ENCODE measurements around the gene ADD3. TPM values are rescaled to one million over a fixed set of nuclear protein-coding genes. Genes with fewer than 3 reads are reported as not detected.

ADD3 gene
- total RNA-seq, 1 experiment from 2014 or later: 152 TPM

DNA sequence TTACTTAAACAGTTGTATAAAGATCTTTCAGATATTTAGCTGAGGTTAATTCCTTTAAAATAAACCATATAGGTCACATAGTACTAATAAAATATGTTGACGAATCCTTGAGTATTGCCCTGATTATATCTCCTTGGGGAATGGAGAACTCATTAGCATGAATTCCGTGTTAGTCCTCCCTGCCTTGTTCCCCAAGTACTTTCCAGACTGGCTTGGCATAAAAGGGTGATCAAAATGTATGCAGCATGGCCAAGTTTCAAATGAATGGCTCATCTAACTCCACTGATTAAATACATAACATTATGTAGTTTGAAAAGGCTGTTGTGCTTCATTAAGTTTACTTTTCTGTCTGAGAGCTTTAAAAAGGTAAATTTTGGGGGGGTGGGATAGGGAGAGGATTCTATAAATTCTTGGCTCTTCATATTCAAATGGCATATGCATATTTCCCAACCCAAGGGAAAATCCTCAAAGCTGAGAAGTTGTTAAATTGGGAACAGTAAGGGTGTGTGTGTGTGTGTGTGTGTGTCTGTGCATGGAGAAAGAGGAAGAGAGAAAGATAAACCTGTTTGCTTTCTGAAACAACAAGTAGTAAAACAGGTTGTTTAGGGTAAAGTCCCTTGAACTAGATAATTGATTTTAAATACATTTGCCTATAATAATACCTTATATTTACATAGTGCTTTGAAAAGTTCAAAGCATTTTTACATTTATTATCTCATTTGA is 4.8 kb upstream of the ADD3 start:
- DNase-seq (ENCODE audit: low read depth): no peak

DNA sequence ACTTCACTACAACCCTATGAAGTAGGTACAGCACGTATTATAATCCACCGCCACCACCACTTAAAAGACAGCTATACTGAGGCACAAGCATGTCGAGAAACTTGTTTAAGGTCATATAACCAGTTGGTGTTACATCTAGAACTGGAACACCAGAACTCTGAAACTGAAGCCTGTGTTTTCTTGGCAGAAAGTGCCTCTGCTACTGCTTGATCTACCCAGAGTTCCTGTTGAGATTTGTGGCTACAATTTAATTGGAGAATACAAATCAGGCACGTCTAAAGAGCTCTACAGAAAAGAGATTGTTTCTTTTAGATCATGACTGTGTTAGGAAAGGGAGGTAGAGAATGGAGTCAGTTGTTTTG is 4.3 kb upstream of the ADD3 start:
- DNase-seq (ENCODE audit: low read depth): no peak

DNA sequence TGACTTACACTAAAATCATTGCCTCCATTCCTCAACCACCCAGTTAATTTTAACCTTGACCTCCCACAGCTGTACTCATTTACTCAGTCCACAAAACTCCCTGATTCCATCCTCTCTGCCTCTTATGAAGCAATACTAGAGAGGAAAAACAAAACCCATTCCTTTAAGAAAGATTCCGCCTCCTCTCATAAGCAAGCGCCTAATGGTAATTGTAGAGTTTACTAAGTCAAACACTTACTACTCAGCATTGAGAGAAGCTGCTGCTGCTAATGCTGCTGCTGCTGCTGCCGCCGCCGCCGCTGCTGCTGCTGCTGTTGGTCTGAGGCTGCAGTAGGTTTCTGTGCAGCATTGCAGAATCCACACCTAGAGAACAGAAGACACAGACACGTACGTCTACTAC is 2.1 kb upstream of the ADD3 start:
- DNase-seq (ENCODE audit: low read depth): no peak

DNA sequence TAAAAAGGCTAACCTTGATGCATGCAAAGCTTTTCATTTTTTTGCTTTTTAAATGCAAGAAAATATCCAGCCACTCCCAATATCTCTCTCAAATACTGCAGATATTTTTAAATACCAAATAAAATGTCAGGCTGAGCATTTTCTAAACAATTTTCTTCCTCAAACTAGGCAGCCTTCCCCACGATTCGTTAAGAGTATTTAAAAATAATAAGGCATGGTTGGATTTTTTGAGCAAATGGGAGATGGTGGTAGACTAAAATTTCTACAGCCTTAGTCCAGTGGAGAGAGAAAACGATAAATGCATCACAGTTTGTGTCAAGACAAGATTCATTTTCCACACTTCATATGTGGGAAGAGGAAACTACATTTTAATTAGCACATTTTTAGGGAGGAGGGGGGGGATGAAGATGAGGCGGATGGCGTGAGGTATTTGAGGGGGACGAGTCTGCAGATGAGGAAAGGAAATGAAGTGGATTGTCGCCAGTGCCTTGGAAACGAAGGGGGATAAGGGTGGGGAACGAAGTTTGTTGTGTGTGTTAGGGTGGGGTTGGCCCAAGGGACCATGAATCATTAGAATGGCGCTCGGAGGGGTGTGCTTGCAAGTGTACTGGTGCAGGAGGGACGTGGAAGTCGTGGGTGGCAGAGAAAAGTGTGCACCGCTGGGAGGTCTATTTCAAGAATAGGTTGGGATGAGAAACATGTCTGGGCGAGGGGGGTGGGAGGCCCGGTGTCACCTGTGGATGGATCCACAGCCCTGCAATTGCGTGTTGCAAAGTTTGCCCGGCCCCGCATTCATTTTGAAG is 1.2 kb upstream of the ADD3 start:
- no peak for DNase-seq (ENCODE audit: low read depth)

DNA sequence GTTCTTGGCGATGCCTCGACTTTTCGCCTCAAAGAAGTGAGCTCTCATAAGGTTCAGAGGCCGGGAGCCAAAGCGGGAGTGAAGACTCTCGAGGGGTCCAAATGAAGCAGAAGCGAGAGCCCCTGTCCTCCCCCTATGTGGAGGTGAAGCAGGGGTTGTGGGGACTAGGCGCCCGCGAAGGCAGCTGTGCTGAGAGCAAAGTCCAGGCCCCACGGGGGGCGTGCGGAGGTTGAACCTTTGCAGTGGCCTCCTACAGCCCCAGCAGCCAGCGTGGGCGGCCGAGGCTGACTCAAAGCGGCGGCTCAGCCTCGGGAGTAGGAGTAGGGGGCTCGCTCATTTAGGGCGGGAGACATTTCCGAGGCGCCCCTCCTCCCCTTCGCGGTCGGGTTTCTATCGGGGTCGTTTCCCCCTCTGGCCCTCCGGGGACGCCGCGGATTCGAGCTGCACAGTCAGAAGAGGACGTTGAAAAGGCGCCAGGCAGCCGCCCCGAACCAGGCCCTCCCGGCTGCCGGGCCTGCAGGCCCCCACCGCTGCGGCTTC is 553 bp upstream of the ADD3 start:
- no peak for DNase-seq (ENCODE audit: low read depth)

DNA sequence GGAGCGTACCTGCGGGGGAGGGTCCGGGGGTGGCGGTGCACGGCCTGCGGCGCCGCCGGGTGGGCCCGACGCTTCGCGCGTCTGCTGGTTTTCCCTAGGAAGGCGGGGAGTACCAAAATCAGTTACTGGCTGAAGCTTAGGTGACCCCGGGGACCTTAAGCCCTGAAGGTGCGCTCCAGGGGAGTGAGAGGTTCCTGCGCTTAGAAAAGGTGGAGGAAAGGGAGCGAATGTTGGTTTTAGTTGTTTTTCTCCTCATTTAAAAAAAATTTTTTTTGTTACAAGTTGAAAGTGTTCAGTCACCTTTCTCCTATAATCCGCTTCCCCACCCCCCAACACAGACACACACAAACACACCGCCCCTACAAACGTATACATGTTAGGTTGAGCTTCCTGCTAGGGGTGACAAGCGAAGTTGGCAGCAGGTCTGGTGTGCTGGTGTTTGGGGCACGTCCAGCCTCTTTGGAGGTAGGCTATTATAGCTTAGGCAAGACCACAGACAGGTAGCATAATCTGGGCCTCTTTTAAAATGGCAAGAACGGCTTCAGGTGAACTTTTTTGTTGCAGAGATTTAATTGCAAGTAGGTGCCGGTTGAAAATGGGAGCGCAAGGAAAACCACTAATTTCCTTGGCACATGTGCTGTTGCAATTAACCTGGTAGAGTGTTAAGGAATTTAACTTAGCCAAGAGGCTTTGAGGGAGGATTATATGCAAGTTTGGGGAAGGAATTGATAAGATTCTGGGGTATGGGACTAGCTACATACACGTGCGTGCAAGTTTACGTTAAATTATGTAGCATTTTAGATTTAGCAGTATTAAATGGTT is 945 bp downstream of the ADD3 start:
- peak; percentile 54 for DNase-seq (ENCODE audit: low read depth)

DNA sequence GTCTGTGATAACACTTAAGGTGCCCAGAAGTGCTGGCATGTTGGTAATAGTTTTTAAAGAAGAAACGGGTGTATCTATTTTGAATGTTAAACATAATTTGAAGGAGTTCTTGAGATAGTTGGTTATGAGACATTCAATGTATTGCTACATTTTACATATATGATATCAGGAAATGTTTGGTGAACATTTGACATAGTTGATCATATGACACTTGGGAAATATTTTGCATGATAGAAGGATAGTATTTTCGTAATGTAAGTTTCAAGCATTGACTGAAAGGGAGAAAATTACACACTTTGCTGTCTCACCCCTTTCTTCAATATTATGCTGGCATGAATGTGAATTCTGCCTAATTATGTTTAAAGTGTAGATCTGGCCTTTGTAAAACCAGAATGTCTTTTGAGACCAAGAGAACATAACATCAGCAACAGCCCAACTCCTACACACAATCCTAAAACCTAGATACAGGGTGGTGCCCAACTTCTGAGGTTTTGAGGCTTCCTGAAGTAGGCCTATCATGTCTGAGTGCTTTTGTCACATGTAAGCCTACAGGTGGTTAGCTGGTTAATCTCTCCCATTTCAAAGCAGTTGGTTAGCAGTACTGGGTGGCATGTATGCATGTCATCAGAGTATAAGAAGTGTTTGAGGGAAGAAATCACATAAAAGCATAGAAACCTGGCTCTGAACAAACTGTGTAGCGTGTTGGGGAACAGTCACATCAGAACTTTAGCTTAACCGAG is 2.1 kb downstream of the ADD3 start:
- no peak for DNase-seq (ENCODE audit: low read depth)

DNA sequence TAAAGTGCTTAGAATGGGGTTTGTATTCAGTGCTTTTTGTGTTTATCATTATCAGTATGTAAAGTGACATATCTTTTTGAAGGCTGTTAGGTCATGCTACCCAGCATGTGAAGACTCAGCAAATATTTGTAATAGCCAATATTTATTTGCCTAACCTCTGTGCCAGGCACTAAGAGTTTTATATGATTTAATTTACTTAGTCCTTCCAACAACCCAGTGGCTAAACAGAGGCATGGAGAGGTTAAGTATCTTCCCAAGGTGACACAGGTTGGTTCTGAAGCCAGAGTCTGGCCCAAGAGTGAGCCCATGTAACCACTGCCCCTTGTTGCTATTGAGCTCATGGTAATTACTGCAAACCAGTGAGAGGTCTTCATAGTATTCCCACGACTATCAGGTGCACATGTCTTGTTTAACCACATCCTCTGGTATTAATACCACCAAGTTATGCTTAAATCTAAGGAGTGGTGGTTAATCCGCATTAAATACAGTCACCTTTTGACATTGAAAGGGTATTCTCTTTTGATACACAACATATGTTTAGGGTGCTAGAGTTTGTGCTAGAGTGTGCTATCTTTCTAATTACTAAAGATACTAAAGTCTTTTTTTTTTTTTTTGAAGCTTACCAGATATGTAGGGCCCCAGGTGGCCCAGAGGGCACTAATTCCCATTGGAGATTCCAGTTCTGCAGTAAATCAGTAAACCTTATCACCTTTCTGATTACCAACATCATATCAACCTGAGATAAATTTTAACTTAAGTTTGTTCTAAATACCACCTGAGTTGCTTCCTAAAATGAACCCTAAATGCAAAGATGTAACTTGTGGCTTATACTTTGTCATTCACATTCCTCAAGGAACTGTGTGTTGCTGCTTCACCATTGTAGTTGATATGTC is 2.9 kb downstream of the ADD3 start:
- DNase-seq (ENCODE audit: low read depth): peak; percentile 31

DNA sequence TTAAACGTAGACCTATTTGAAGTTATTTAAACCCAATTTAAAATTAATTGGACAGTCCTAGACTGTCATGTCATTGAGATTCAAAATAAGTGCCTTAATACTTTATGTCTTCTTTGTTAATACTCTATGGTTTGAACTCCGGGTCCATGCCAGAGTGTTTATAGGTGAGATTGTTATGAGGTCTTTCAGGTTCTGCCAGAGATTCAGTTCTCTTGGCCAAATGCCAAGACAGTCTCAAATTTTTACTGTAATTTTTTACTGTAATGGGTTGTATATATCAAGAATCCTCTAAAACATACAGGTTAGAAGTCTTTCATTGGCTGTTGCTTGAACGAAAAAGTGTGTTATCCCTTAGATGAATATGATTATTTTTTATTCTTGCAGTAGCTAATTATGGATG is 3.9 kb downstream of the ADD3 start:
- DNase-seq (ENCODE audit: low read depth): no peak

DNA sequence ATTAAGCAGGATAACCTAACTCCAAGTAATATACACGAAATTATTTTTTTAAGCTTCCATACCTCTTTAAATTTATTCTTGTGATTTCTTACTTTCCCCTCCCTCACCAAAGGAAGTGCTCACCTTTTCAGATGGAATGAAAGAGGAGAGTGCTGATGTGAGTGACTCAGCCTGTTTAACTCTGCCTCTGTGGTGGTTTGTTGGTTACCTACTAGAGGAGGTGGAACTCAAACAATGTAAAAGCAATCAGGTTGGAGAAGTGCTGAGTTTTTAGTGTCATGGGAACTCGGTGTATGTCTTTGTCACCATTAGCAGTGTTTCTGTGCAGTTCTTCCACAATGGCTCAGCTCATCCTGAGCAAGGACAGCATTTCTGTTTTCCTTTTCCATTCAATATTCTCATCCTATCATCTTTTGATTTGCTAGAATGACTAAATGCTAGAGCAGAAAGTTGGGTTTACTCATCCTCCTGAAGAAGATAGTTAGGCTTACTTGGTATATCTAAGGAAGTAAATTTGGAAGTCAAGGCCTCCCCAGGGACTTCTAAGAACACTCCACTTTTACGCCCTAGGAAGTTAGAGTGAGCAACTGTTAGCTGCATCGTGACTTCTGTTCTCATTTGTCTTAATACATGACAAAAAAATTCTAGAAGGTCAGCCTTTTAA is 6.0 kb downstream of the ADD3 start:
- peak; percentile 57 for DNase-seq (ENCODE audit: low read depth)

DNA sequence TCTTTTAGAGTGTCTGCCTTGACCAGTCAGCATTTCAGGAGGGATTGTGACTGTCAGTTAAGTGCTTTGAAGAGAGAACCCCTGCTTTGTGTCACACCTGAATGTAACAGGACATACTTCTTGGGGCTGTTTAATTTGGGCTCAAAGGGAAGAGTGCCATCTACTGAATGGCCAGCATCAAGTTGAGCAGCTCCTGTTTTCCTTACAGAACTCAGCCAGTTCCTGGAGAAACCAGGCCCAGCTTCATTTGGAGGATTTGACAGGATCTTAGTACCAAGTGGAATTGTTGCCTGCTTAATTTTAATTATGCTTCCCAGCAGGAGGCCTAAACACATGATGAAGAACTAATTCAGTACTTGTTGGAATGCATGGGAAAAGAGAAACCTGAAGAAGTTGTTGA is 8.3 kb downstream of the ADD3 start:
- peak; percentile 32 for DNase-seq (ENCODE audit: low read depth)

DNA sequence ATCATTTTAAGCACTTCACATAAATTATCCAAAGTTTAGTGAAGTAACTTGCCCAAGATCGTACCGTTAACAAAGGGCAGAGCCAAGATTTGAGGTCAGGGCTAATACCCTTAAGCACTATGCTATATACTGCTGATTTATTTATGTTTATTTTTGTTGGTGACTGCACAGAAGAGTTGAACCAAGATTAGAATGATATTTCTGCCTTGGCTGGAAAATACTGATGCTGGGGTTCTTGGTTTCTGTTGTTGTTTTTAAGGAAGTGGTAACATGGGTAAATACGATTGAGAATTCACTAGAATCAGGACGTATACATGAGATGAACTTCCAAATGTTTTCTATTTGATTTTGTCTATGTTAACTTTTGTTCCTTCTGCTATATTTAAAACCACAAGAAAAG is 9.3 kb downstream of the ADD3 start:
- DNase-seq (ENCODE audit: low read depth): no peak

DNA sequence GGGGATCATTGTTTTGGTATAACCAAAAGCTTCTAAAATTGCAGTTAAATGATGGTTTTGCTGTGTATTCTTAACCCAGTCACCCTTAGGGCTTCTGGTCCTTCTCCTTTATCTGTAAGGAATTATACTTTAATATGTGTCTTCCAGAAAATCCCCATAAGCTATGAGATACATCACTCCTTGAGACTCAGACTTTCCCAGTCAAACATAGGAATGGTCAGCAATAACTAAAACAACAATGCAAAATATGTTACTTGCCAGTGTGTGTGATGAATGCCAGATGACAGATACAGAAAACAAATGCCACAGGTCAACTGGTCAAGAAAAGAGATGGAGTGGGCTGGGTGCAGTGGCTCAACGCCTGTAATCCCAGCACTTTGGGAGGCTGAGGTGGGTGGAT is 10.1 kb downstream of the ADD3 start:
- DNase-seq (ENCODE audit: low read depth): no peak

DNA sequence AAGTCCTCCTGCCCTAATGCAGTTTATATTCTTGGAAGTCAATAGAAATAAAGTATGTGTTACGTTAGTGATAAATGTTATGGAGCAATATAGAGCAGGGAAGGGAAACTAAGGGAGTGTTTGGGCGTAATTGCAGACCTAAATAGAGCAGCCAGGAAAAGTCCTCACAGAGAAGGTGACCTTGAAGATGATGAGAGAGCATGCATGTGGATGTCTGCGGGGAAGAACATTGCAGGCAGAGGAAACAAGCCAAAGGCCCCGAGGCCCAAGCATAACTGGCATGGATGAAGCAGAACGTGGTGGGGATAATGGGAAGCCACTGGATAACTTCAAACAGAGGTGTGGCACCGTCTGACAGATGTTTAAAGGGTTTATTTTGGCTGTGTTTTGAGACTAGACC is 12.5 kb downstream of the ADD3 start:
- no peak for DNase-seq (ENCODE audit: low read depth)

DNA sequence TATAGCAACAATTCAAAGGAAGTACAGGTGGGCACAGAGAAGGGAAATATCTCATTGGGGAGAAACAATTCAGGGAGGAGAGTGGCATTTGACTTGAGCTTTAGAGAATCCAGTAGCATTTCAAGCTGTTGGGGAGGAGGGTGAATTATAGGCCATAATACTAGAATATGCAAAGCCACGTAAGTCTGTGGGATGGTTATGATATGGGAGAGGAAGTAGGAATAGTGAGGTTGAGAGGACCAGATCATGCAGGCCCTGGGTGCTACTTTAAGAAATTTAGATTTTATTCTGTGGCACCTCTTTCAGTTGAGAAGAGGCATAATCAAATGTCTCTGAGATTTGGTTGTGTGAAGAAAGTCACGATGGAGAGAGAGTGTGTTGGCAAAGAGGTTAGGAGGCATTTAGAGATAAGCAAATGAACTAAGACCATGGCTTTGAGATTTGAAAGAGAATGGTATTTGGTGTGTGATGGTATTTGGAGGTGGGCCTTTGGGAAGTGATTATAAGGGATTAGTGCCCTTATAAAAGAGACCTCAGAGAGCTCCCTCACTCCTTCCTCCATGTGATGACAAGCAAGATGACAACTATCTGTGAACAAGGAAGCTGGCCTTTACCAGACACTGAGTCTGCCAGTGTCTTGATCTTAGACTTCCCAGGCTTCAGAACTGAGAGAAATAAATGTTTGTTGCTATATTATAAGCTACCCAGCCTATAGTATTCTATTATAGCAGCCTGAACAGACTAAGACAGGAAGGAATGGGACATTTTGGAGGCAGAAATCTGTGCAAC is 15.1 kb downstream of the ADD3 start:
- no peak for DNase-seq (ENCODE audit: low read depth)

DNA sequence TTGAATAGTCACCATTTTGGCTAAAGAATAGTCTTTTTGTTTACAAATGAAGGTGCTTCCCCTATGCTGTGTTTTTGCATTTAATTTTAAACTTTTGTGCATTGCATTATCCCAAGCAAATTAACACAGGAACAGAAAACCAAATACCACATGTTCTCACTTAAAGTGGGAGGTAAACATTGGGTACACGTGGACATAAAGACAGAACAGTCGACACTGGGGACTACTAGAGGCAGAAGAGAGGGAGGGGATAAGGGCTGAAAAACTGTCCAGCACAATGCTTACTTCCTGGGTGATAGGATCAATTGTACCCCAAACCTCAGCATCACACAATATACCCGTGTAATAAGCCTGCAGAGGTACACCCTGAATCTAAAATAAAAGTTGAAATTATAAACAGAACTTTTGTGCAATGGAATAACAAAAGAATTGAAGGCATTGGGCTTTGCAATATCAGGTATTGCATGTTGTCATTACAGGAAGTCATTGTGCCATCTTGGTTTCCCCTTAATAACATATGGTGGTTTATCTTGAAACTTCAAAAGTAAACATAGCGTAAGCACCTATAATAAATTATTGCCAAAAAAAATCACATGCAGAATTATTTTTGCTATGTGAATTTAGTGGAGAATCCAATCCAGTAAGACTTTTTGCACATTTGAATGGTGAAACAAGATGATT is 16.1 kb downstream of the ADD3 start:
- no peak for DNase-seq (ENCODE audit: low read depth)

DNA sequence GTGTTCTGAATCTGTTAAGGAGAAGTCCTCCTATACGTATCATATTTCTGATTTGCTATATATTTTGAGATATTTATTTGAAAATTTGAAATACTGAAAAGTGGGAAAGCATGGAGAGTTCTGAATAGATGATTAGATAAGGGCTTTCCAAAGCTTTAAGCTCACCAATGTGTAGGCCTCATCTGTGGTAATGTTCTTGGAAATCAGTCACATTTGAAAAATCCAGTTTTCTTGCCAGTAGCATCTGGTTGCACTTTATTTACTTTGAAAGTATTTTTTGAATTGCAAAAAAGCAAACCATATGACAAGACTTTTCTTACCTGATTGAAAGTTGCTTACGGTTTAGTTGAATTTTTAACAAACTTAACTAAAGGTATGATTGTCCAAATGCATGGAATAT is 21.7 kb downstream of the ADD3 start:
- DNase-seq (ENCODE audit: low read depth): no peak

DNA sequence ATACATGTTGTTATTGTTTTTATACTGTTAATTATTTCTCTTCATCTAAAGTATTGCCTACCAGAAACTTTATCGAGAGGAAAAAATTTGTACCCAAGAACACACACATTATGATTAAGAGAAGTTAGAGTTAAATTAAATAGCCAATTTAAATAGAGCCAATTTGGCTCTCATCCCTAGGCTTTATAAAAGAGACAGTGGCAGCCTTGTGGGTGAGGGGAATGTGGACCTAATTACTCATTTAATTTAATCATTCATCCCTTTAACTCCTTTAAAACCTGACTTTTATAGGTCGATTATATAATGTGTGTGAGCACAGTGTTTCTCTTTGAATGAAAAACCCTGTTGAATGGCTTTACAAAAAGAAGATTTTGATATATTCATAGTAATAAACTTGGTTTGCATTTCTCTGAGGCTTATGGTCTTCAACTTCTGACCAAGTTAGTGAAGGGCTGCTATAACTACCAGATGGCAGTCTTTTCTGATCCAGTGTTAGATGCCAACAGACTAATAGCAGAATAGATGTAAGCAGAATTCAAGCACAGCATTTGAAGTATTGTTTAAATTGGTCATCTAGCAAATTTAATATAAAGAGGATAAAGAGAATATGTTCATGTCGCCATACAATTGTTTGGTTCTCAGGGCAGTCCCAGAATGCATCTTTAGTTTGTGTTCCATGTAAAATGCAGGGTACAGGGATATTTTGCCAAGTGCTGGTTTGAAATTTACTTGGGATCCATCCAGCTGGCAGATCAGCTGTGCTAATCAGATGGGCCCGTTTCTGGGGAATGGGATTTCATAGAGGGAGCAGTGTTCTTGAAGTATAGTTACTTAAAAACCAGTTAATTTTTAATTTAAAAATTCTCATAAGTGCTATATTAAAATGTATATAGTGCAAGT is 25.3 kb downstream of the ADD3 start:
- no peak for DNase-seq (ENCODE audit: low read depth)

All from M059J (cell line).